ENCODE results near the gene PDE7B. TPM values are rescaled to one million over a fixed set of nuclear protein-coding genes. Genes with fewer than 3 reads are reported as not detected.

PDE7B gene
- total and polyA plus RNA-seq, 2 donors (not counting 1 experiment from before 2014, with no cell fraction given), result 7.9 to 21.5 TPM

GRCh38 chr6:135853986-135854385 is 2.5 kb downstream of the PDE7B start:
- Histone ChIP-seq H4K20me1 (ENCODE audit: control insufficient read depth, extremely low read depth, insufficient read depth, low read length) (no peaks in the 10 kb centered on the region), H3K27me3 (ENCODE audit: control insufficient read depth, insufficient read depth, low read length) (no peaks in the 10 kb centered on the region), H2AFZ (ENCODE audit: low read length) (no peak overlapping the region), H3K9me3 (ENCODE audit: control insufficient read depth, insufficient read depth, low read depth, low read length) (no peaks in the 10 kb centered on the region), H3K4me3 (replicated peaks in 1 of 4; ENCODE audit: control extremely low read depth in 1 of 4, insufficient read depth in 1 of 4, low read depth in 3 of 4, low read length in 4 of 4) (peak overlapping the region in 2 of 4 experiments; percentile 63 to 86), H3K27ac (ENCODE audit: insufficient read depth, low read length) (no peak overlapping the region), H3K79me2 (ENCODE audit: control insufficient read depth, insufficient read depth, low read length) (no peaks in the 10 kb centered on the region), H3K4me2 (ENCODE audit: extremely low read depth, insufficient read depth, low read length) (no peak overlapping the region), H3K36me3 (ENCODE audit: control insufficient read depth, insufficient read depth, low read length) (no peaks in the 10 kb centered on the region), H3K9ac (ENCODE audit: insufficient read depth, low read length) (no peak overlapping the region), H3K4me1 (ENCODE audit: control insufficient read depth, extremely low read depth, insufficient read depth, low read length) (peaks cover 3% of the 10 kb centered on the region)
- TF ChIP-seq EZH2 (IDR thresholded peaks at IDR 0.05; ENCODE audit: low read length, missing control alignments), result no peak
- TF ChIP-seq, protein P1, sequence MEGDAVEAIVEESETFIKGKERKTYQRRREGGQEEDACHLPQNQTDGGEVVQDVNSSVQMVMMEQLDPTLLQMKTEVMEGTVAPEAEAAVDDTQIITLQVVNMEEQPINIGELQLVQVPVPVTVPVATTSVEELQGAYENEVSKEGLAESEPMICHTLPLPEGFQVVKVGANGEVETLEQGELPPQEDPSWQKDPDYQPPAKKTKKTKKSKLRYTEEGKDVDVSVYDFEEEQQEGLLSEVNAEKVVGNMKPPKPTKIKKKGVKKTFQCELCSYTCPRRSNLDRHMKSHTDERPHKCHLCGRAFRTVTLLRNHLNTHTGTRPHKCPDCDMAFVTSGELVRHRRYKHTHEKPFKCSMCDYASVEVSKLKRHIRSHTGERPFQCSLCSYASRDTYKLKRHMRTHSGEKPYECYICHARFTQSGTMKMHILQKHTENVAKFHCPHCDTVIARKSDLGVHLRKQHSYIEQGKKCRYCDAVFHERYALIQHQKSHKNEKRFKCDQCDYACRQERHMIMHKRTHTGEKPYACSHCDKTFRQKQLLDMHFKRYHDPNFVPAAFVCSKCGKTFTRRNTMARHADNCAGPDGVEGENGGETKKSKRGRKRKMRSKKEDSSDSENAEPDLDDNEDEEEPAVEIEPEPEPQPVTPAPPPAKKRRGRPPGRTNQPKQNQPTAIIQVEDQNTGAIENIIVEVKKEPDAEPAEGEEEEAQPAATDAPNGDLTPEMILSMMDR (conservative IDR thresholded peaks at IDR 0.05 in 1 of 2, IDR thresholded peaks at IDR 0.05 in 1 of 2; ENCODE audit: low read depth in 1 of 2, low read length in 2 of 2), result no peak
- peak in 1 of 2 donors; percentile 41 for DNase-seq (ENCODE audit: low read depth in 2 of 2)

GRCh38 chr6:135854799-135855198 is 3.3 kb downstream of the PDE7B start:
- no peak overlapping the region for H3K4me2 ChIP-seq (ENCODE audit: extremely low read depth, insufficient read depth, low read length)

DNA sequence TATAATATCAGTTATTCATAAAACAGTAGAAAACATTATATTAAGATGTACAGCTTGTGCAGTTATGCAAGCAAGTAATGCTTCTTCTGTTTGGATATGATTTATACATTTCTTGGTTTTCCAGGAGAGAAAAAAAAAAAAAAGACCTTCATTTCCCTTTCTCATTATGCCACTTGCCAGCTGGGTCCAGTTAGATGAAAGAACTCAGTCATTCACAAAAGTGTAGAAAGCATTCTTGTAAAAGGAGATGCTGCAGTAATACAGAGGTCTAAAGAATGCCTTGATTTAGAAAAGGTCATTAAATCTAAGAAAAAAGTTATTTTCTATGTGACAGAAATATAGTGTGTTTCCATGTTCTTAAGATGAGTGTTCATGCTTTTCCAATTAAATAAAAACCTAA is 7.4 kb downstream of the PDE7B start:
- H2AFZ ChIP-seq (ENCODE audit: low read length), result no peak overlapping the region
- H3K27ac ChIP-seq (ENCODE audit: insufficient read depth, low read length), result no peak overlapping the region
- no peaks in the 10 kb centered on the region for H3K9me3 ChIP-seq (ENCODE audit: control insufficient read depth, insufficient read depth, low read depth, low read length)
- no peak for TF ChIP-seq EZH2 (IDR thresholded peaks at IDR 0.05; ENCODE audit: low read length, missing control alignments)
- TF ChIP-seq, protein P1 (conservative IDR thresholded peaks at IDR 0.05 in 1 of 2, IDR thresholded peaks at IDR 0.05 in 1 of 2; ENCODE audit: low read depth in 1 of 2, low read length in 2 of 2), result no peak
- no peaks in the 10 kb centered on the region for H3K79me2 ChIP-seq (ENCODE audit: control insufficient read depth, insufficient read depth, low read length)
- no peak overlapping the region for H3K9ac ChIP-seq (ENCODE audit: insufficient read depth, low read length)
- H3K4me2 ChIP-seq (ENCODE audit: extremely low read depth, insufficient read depth, low read length), result no peak overlapping the region
- no peaks in the 10 kb centered on the region for H3K4me1 ChIP-seq (ENCODE audit: control insufficient read depth, extremely low read depth, insufficient read depth, low read length)
- no peaks in the 10 kb centered on the region for H4K20me1 ChIP-seq (ENCODE audit: control insufficient read depth, extremely low read depth, insufficient read depth, low read length)
- no peaks in the 10 kb centered on the region for H3K27me3 ChIP-seq (ENCODE audit: control insufficient read depth, insufficient read depth, low read length)
- H3K36me3 ChIP-seq (ENCODE audit: control insufficient read depth, insufficient read depth, low read length), result no peaks in the 10 kb centered on the region
- no peak for DNase-seq (ENCODE audit: low read depth in 2 of 2)
- no peak overlapping the region for H3K4me3 ChIP-seq (replicated peaks in 1 of 4; ENCODE audit: control extremely low read depth in 1 of 4, insufficient read depth in 1 of 4, low read depth in 3 of 4, low read length in 4 of 4)

More at GRCh38 chr6:135854799-135855198, 3.3 kb downstream of the PDE7B start:
- H2AFZ ChIP-seq (ENCODE audit: low read length), result no peak overlapping the region
- no peaks in the 10 kb centered on the region for H3K9me3 ChIP-seq (ENCODE audit: control insufficient read depth, insufficient read depth, low read depth, low read length)
- no peak overlapping the region for H3K27ac ChIP-seq (ENCODE audit: insufficient read depth, low read length)
- H3K4me3 ChIP-seq (replicated peaks in 1 of 4; ENCODE audit: control extremely low read depth in 1 of 4, insufficient read depth in 1 of 4, low read depth in 3 of 4, low read length in 4 of 4), result no peak overlapping the region
- H3K27me3 ChIP-seq (ENCODE audit: control insufficient read depth, insufficient read depth, low read length), result no peaks in the 10 kb centered on the region
- peaks cover 3% of the 10 kb centered on the region for H3K4me1 ChIP-seq (ENCODE audit: control insufficient read depth, extremely low read depth, insufficient read depth, low read length)
- no peaks in the 10 kb centered on the region for H3K36me3 ChIP-seq (ENCODE audit: control insufficient read depth, insufficient read depth, low read length)
- H3K9ac ChIP-seq (ENCODE audit: insufficient read depth, low read length), result no peak overlapping the region
- DNase-seq (ENCODE audit: low read depth in 2 of 2), result no peak
- H3K79me2 ChIP-seq (ENCODE audit: control insufficient read depth, insufficient read depth, low read length), result no peaks in the 10 kb centered on the region
- TF ChIP-seq EZH2 (IDR thresholded peaks at IDR 0.05; ENCODE audit: low read length, missing control alignments), result no peak
- TF ChIP-seq, protein P1 (conservative IDR thresholded peaks at IDR 0.05 in 1 of 2, IDR thresholded peaks at IDR 0.05 in 1 of 2; ENCODE audit: low read depth in 1 of 2, low read length in 2 of 2), result no peak
- no peaks in the 10 kb centered on the region for H4K20me1 ChIP-seq (ENCODE audit: control insufficient read depth, extremely low read depth, insufficient read depth, low read length)

All from fibroblast of lung (primary cell).